Spleen (tissue), 7 donors: ENCODE results near the gene CX3CL1.
"Not testable (repeated sequence)": the region's sequence is repeated elsewhere in the genome, so short reads cannot be mapped to it uniquely, and the experiment has no call there.

Experiments used
- CTCF ChIP-seq, 11 experiments: fragments of 200-600 bp in 7 of 11; fragments of 450-650 bp in 4 of 11; sonication (generic) in 4 of 11; IDR thresholded peaks in 8 of 11; conservative IDR thresholded peaks in 3 of 11; 1 replicate in 7 of 11; 2 replicates in 4 of 11; pipeline versions ENCODE4 v1.4.0 to v1.8.0; 2016 to 2021; ENCODE audit warnings: antibody characterized with exemption in 11 of 11, inconsistent platforms in 4 of 11, mild to moderate bottlenecking in 1 of 11
- POLR2A ChIP-seq, 3 donors: fragments of 450-650 bp; IDR thresholded peaks; one replicate each; pipeline ENCODE4 v1.5.1; 2017; ENCODE audit warnings: antibody characterized with exemption in 3 of 3, mild to moderate bottlenecking in 1 of 3
- POLR2AphosphoS5 ChIP-seq, 3 donors: sonication (generic); formaldehyde crosslinking; IDR thresholded peaks; one replicate each; pipeline ENCODE4 v1.5.1; 2017; ENCODE audit warnings: antibody characterized with exemption in 3 of 3
- donor health status: DM: no; HTN: no; CAD: no; lungs with moderate emphysema.
- donor health status: DM: no; HTN: no; CAD: no.
- donor health status: DM: no; HTN: no; CAD: no.

GRCh38 chr16:57344094-57344493 lies 28.2 kb upstream of the CX3CL1 start:
- not testable (repeated sequence) for TF ChIP-seq CTCF (IDR thresholded peaks at IDR 0.05 in 8 of 11, conservative IDR thresholded peaks at IDR 0.05 in 3 of 11); POLR2AphosphoS5 (IDR thresholded peaks at IDR 0.05); POLR2A (IDR thresholded peaks at IDR 0.05)
